Hepatocyte (in vitro differentiated cells): Measurements from ENCODE around the gene FAM20C.
"Not testable (repeated sequence)": the region's sequence is repeated elsewhere in the genome, so short reads cannot be mapped to it uniquely, and the experiment has no call there.

ENCODE experiments used
- CTCF ChIP-seq: fragments of 200-600 bp; sonication (generic); IDR thresholded peaks from 2 replicates; pipeline ENCODE4 v1.5.1; 2016; ENCODE audit warnings: antibody characterized with exemption, mild to moderate bottlenecking; ENCODE audit not compliant: poor library complexity
- EZH2 ChIP-seq: fragments of 200-600 bp; sonication (generic); IDR thresholded peaks from 2 replicates; pipeline ENCODE4 v1.6.1; 2016; ENCODE audit warnings: antibody characterized with exemption, mild to moderate bottlenecking, borderline replicate concordance
- EZH2phosphoT487 ChIP-seq: fragments of 200-600 bp; sonication (generic); IDR thresholded peaks from one replicate; pipeline ENCODE4 v1.6.1; 2018; ENCODE audit warnings: antibody characterized with exemption, mild to moderate bottlenecking, low read depth, moderate library complexity; ENCODE audit not compliant: unreplicated experiment, severe bottlenecking

GRCh38 chr7:243580-243978 is 51.2 kb downstream of the FAM20C start:
- not testable (repeated sequence) for TF ChIP-seq CTCF, EZH2, EZH2phosphoT487
